ENCODE data around the gene CYP4F11.
"Not testable (repeated sequence)": the region's sequence is repeated elsewhere in the genome, so short reads cannot be mapped to it uniquely, and the experiment has no call there.

Gene CYP4F11

GRCh38 chr19:15948223-15949058 is 14.1 kb upstream of the CYP4F11 start, which contains the start of gene OR10H4:
Gene OR10H4 (plus strand): TSS chr19:15949008. CDS start chr19:15949008, 0 bp downstream.
- no peak within 1 kb of the TSS for H3K27ac ChIP-seq (ENCODE audit: low read depth, low read length)
- no peak within 1 kb of the TSS for H3K4me3 ChIP-seq (ENCODE audit: low read depth, low read length)
- no peaks in the 10 kb centered on the region for H3K36me3 ChIP-seq (ENCODE audit: control insufficient read depth, insufficient read depth, low read length)
- no peak within 1 kb of the TSS for H3K9ac ChIP-seq (ENCODE audit: low read depth, low read length)
- H3K27me3 ChIP-seq (ENCODE audit: control insufficient read depth, insufficient read depth, low read length), result no peaks in the 10 kb centered on the region
- no peaks in the 10 kb centered on the region for H3K4me1 ChIP-seq (ENCODE audit: control insufficient read depth, insufficient read depth, low read length)
- peaks cover 97% of the 10 kb centered on the region for H3K9me3 ChIP-seq (ENCODE audit: control insufficient read depth, insufficient read depth, low read length)

- Histone ChIP-seq H3K36me3 (ENCODE audit: control insufficient read depth, insufficient read depth, low read length) (no peaks in the 10 kb centered on the region), H3K9ac (ENCODE audit: low read depth, low read length) (no peak overlapping the region), H3K9me3 (ENCODE audit: control insufficient read depth, insufficient read depth, low read length) (peaks cover 96% of the 10 kb centered on the region), H3K4me1 (ENCODE audit: control insufficient read depth, insufficient read depth, low read length) (no peaks in the 10 kb centered on the region), H3K27me3 (ENCODE audit: control insufficient read depth, insufficient read depth, low read length) (no peaks in the 10 kb centered on the region), H3K27ac (ENCODE audit: low read depth, low read length) (no peak overlapping the region), H3K4me3 (ENCODE audit: low read depth, low read length) (no peak overlapping the region)
These were observed 11.0 kb upstream of the CYP4F11 start for GRCh38 chr19:15945301-15945700.

DNA sequence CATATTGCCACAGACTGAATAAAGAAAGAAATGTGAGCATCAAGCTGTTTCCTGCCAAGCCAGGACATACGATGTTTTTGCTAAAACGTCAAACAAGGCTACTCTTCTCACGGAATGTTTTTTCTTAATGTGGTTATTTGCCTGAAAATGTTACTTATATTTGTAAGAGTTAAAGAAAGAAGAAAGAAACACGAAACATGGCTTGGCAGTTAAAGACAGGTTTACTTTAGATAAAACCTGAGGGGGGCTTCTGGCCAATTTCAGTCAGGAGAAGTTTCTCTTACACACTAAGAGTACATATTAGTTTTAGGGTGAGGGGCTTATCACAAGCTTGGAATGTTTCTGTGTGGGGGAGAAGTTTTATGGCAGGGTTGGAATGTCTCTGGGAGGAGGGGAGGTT is 10.1 kb upstream of the CYP4F11 start:
- H3K4me1 ChIP-seq (ENCODE audit: control insufficient read depth, insufficient read depth, low read length), result no peaks in the 10 kb centered on the region
- no peaks in the 10 kb centered on the region for H3K36me3 ChIP-seq (ENCODE audit: control insufficient read depth, insufficient read depth, low read length)
- no peak overlapping the region for H3K4me3 ChIP-seq (ENCODE audit: low read depth, low read length)
- H3K9me3 ChIP-seq (ENCODE audit: control insufficient read depth, insufficient read depth, low read length), result peaks cover 96% of the 10 kb centered on the region
- H3K9ac ChIP-seq (ENCODE audit: low read depth, low read length), result no peak overlapping the region
- no peaks in the 10 kb centered on the region for H3K27me3 ChIP-seq (ENCODE audit: control insufficient read depth, insufficient read depth, low read length)
- no peak overlapping the region for H3K27ac ChIP-seq (ENCODE audit: low read depth, low read length)

DNA sequence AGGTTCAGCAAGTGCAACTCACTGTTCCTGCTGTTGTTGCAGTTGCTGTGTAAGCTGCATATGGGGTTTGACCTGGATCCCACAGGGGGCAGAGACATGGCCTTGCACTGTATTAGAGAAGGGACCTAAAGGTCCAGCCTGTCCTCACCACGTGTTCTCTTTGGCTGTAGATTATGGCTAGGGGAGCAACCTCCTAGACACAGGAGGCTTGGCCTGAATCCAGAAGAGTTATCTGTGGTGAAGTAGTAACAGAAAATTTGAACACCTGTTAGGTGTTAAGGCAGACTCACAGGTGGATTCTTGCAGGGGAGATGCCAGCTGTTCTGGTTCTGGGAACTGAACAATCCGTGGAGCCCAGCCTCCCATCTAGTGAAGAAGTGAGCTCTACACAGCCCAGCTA is 3.4 kb upstream of the CYP4F11 start:
- no peaks in the 10 kb centered on the region for H3K27me3 ChIP-seq (ENCODE audit: control insufficient read depth, insufficient read depth, low read length)
- H3K36me3 ChIP-seq (ENCODE audit: control insufficient read depth, insufficient read depth, low read length), result no peaks in the 10 kb centered on the region
- H3K4me3 ChIP-seq (ENCODE audit: low read depth, low read length), result no peak overlapping the region
- H3K27ac ChIP-seq (ENCODE audit: low read depth, low read length), result no peak overlapping the region
- no peaks in the 10 kb centered on the region for H3K4me1 ChIP-seq (ENCODE audit: control insufficient read depth, insufficient read depth, low read length)
- no peak overlapping the region for H3K9ac ChIP-seq (ENCODE audit: low read depth, low read length)
- H3K9me3 ChIP-seq (ENCODE audit: control insufficient read depth, insufficient read depth, low read length), result peaks cover 81% of the 10 kb centered on the region

- Histone ChIP-seq H3K27me3 (ENCODE audit: control insufficient read depth, insufficient read depth, low read length) (no peaks in the 10 kb centered on the region), H3K9me3 (ENCODE audit: control insufficient read depth, insufficient read depth, low read length) (peaks cover 73% of the 10 kb centered on the region), H3K4me1 (ENCODE audit: control insufficient read depth, insufficient read depth, low read length) (no peaks in the 10 kb centered on the region), H3K36me3 (ENCODE audit: control insufficient read depth, insufficient read depth, low read length) (no peaks in the 10 kb centered on the region), H3K27ac (ENCODE audit: low read depth, low read length) (no peak overlapping the region), H3K4me3 (ENCODE audit: low read depth, low read length) (no peak overlapping the region), H3K9ac (ENCODE audit: low read depth, low read length) (no peak overlapping the region)
These were observed 2.6 kb upstream of the CYP4F11 start for GRCh38 chr19:15936950-15937349.

GRCh38 chr19:15936173-15936572 is 1.8 kb upstream of the CYP4F11 start:
- Histone ChIP-seq H3K36me3 (ENCODE audit: control insufficient read depth, insufficient read depth, low read length) (no peaks in the 10 kb centered on the region), H3K4me3 (ENCODE audit: low read depth, low read length) (no peak overlapping the region), H3K27me3 (ENCODE audit: control insufficient read depth, insufficient read depth, low read length) (no peaks in the 10 kb centered on the region), H3K9ac (ENCODE audit: low read depth, low read length) (no peak overlapping the region), H3K9me3 (ENCODE audit: control insufficient read depth, insufficient read depth, low read length) (peaks cover 67% of the 10 kb centered on the region), H3K27ac (ENCODE audit: low read depth, low read length) (no peak overlapping the region), H3K4me1 (ENCODE audit: control insufficient read depth, insufficient read depth, low read length) (no peaks in the 10 kb centered on the region)

DNA sequence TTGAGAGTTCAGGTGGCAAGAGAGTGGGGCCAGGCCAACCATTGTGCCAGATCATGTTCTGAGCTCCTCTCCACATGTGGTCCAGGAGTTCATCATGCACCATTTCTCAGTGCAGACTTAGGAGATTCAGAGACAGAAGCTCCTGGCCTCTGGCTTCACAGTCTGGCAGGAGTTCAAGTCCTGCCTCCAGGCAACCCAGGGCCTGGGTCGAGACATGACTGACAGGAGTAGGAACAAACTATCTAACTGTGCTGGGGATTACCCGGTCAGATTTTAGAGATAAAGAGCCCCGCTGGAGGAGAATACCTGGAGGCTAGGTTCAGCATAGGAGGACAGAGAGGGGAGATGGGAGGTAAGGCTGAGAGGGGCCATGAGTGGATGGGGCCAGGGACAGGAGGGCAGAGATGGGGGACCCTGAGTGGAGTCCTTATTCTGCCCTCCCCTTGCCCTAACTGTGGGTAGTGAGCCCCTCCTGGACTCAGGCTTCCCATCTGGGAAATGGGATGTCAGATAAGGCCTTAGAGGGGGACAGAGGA is 906 bp upstream of the CYP4F11 start:
- no peaks in the 10 kb centered on the region for H3K36me3 ChIP-seq (ENCODE audit: control insufficient read depth, insufficient read depth, low read length)
- no peak overlapping the region for H3K4me3 ChIP-seq (ENCODE audit: low read depth, low read length)
- H3K9me3 ChIP-seq (ENCODE audit: control insufficient read depth, insufficient read depth, low read length), result peaks cover 67% of the 10 kb centered on the region
- no peak overlapping the region for H3K9ac ChIP-seq (ENCODE audit: low read depth, low read length)
- no peaks in the 10 kb centered on the region for H3K4me1 ChIP-seq (ENCODE audit: control insufficient read depth, insufficient read depth, low read length)
- H3K27me3 ChIP-seq (ENCODE audit: control insufficient read depth, insufficient read depth, low read length), result no peaks in the 10 kb centered on the region
- H3K27ac ChIP-seq (ENCODE audit: low read depth, low read length), result no peak overlapping the region

- H3K9me3 ChIP-seq (ENCODE audit: control insufficient read depth, insufficient read depth, low read length), result peaks cover 69% of the 10 kb centered on the region
- not testable (repeated sequence) for H3K27ac ChIP-seq (ENCODE audit: low read depth, low read length); H3K4me3 ChIP-seq (ENCODE audit: low read depth, low read length); H3K9ac ChIP-seq (ENCODE audit: low read depth, low read length); H3K4me1 ChIP-seq (ENCODE audit: control insufficient read depth, insufficient read depth, low read length); H3K36me3 ChIP-seq (ENCODE audit: control insufficient read depth, insufficient read depth, low read length); H3K27me3 ChIP-seq (ENCODE audit: control insufficient read depth, insufficient read depth, low read length)
These were observed 483 bp downstream of the CYP4F11 start for GRCh38 chr19:15933761-15934331.

GRCh38 chr19:15928321-15928720 is 6.0 kb downstream of the CYP4F11 start:
- Histone ChIP-seq H3K27ac (ENCODE audit: low read depth, low read length) (no peak overlapping the region), H3K27me3 (ENCODE audit: control insufficient read depth, insufficient read depth, low read length) (no peaks in the 10 kb centered on the region), H3K9ac (ENCODE audit: low read depth, low read length) (no peak overlapping the region), H3K4me3 (ENCODE audit: low read depth, low read length) (no peak overlapping the region), H3K36me3 (ENCODE audit: control insufficient read depth, insufficient read depth, low read length) (no peaks in the 10 kb centered on the region), H3K4me1 (ENCODE audit: control insufficient read depth, insufficient read depth, low read length) (no peaks in the 10 kb centered on the region), H3K9me3 (ENCODE audit: control insufficient read depth, insufficient read depth, low read length) (peaks cover 72% of the 10 kb centered on the region)

GRCh38 chr19:15926484-15926883 is 7.8 kb downstream of the CYP4F11 start:
- Histone ChIP-seq H3K9me3 (ENCODE audit: control insufficient read depth, insufficient read depth, low read length) (peaks cover 88% of the 10 kb centered on the region), H3K27me3 (ENCODE audit: control insufficient read depth, insufficient read depth, low read length) (no peaks in the 10 kb centered on the region), H3K36me3 (ENCODE audit: control insufficient read depth, insufficient read depth, low read length) (no peaks in the 10 kb centered on the region), H3K9ac (ENCODE audit: low read depth, low read length) (no peak overlapping the region), H3K27ac (ENCODE audit: low read depth, low read length) (no peak overlapping the region), H3K4me1 (ENCODE audit: control insufficient read depth, insufficient read depth, low read length) (no peaks in the 10 kb centered on the region), H3K4me3 (ENCODE audit: low read depth, low read length) (no peak overlapping the region)

GRCh38 chr19:15923702-15924101 is 10.6 kb downstream of the CYP4F11 start:
- Histone ChIP-seq H3K27ac (ENCODE audit: low read depth, low read length) (no peak overlapping the region), H3K4me1 (ENCODE audit: control insufficient read depth, insufficient read depth, low read length) (no peaks in the 10 kb centered on the region), H3K4me3 (ENCODE audit: low read depth, low read length) (no peak overlapping the region), H3K27me3 (ENCODE audit: control insufficient read depth, insufficient read depth, low read length) (no peaks in the 10 kb centered on the region), H3K36me3 (ENCODE audit: control insufficient read depth, insufficient read depth, low read length) (no peaks in the 10 kb centered on the region), H3K9ac (ENCODE audit: low read depth, low read length) (no peak overlapping the region), H3K9me3 (ENCODE audit: control insufficient read depth, insufficient read depth, low read length) (peaks cover 86% of the 10 kb centered on the region)

Data from HUES48 (cell line).